Ishikawa (cell line): Measurements from ENCODE around the gene SLC16A13.

Source experiments
- FOXM1 ChIP-seq: IDR thresholded peaks from 2 replicates; pipeline ENCODE4 v1.6.1; 2012; ENCODE audit warnings: low read depth, borderline replicate concordance
- REST ChIP-seq: IDR thresholded peaks from 2 replicates; pipeline ENCODE4 v1.6.1; 2012; ENCODE audit warnings: low read depth, mild to moderate bottlenecking

DNA sequence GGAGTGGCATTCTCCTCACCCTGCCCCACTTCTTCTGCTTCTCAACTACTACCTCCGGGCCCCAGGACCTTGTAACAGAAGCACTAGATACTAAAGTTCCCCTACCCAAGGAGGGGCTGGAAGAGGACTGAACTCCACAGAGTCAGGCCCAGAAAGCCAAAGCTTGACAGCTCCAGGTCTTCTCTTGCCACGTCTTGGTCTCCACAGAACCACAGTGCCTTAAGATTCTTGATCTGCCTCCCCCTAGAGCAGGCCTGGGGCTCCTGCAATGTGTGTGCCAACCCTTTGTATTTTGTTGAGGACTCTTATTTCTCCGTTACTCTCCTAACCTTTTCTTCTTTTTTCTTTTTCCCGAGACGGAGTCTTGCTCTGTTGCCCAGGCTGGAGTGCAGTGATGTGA is 4.0 kb downstream of the SLC16A13 start:
- TF ChIP-seq REST (no peak), FOXM1 (no peak)
